ENCODE measurements around the gene KRTAP12-1. TPM values are rescaled to one million over a fixed set of nuclear protein-coding genes. Genes with fewer than 3 reads are reported as not detected.

Gene KRTAP12-1
- total RNA-seq, result not detected in 2 replicates

DNA sequence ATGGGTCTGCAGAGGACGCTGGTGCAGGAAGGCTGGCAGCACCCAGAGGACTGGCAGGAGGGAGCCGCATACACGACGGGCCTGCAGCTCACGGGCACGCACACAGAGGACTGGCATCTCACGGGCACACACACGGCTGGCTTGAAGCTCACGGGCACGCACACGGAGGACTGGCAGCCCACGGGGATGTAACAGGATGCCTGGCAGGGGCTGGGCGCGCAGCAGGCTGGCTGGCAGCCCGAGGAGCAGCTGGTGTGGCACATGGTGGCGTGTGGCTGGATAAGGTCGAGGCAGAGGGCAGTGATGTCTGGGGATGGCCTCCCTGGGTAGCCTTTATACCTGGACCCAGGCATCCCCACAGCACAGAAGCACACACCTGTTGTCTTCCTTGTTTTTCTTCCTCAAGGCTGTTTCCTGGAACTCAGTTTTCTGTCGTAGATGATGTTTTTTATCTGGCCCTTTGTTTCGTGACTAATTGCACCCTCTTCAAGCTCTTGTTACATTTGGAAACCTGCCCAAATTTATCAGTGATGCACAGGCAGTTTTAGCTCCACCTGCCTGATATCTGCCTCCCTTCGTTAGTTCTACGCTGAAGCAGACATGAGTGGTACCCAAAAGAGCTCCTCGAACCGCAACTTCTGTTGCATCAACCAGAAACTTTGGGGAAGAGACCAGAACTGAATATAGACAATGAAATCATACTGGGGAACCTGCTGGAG, at the start of gene KRTAP12-1:
Gene KRTAP12-1, minus strand, starts transcription at position 303 of the 719 bp plus-strand sequence. Its CDS starts 40 bp downstream, at position 263.
- Histone ChIP-seq H3K27ac (ENCODE audit: low read depth, low read length) (no peak within 1 kb of the TSS), H3K36me3 (ENCODE audit: insufficient read depth, low read length) (no peaks in the 10 kb centered on the region), H2AFZ (ENCODE audit: low read length) (no peak within 1 kb of the TSS), H3K79me2 (ENCODE audit: insufficient read depth, low read length) (no peaks in the 10 kb centered on the region), H3K4me3 (ENCODE audit: insufficient read depth, low read length) (no peak within 1 kb of the TSS), H3K9me3 (ENCODE audit: low read depth, low read length) (no peaks in the 10 kb centered on the region), H3K4me2 (ENCODE audit: insufficient read depth, low read length) (no peak within 1 kb of the TSS), H3K4me1 (ENCODE audit: insufficient read depth, low read length) (no peaks in the 10 kb centered on the region), H3K27me3 (ENCODE audit: insufficient read depth, low read length) (peaks cover 1% of the 10 kb centered on the region), H4K20me1 (ENCODE audit: insufficient read depth, low read length) (no peaks in the 10 kb centered on the region)
- TF ChIP-seq, protein P1, sequence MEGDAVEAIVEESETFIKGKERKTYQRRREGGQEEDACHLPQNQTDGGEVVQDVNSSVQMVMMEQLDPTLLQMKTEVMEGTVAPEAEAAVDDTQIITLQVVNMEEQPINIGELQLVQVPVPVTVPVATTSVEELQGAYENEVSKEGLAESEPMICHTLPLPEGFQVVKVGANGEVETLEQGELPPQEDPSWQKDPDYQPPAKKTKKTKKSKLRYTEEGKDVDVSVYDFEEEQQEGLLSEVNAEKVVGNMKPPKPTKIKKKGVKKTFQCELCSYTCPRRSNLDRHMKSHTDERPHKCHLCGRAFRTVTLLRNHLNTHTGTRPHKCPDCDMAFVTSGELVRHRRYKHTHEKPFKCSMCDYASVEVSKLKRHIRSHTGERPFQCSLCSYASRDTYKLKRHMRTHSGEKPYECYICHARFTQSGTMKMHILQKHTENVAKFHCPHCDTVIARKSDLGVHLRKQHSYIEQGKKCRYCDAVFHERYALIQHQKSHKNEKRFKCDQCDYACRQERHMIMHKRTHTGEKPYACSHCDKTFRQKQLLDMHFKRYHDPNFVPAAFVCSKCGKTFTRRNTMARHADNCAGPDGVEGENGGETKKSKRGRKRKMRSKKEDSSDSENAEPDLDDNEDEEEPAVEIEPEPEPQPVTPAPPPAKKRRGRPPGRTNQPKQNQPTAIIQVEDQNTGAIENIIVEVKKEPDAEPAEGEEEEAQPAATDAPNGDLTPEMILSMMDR (IDR thresholded peaks at IDR 0.05; ENCODE audit: extremely low read depth, low read depth, low read length), result no peak
- no peak for DNase-seq (ENCODE audit: insufficient read length, low spot score, missing footprints)

- H3K27ac ChIP-seq (ENCODE audit: low read depth, low read length), result no peak overlapping the region
- no peaks in the 10 kb centered on the region for H3K36me3 ChIP-seq (ENCODE audit: insufficient read depth, low read length)
- DNase-seq (ENCODE audit: insufficient read length, low spot score, missing footprints), result peak; percentile 75
- no peak overlapping the region for H2AFZ ChIP-seq (ENCODE audit: low read length)
- H3K4me2 ChIP-seq (ENCODE audit: insufficient read depth, low read length), result no peak overlapping the region
- no peaks in the 10 kb centered on the region for H3K9me3 ChIP-seq (ENCODE audit: low read depth, low read length)
- H3K4me1 ChIP-seq (ENCODE audit: insufficient read depth, low read length), result no peaks in the 10 kb centered on the region
- peaks cover 14% of the 10 kb centered on the region for H3K27me3 ChIP-seq (ENCODE audit: insufficient read depth, low read length)
- no peaks in the 10 kb centered on the region for H3K79me2 ChIP-seq (ENCODE audit: insufficient read depth, low read length)
- H4K20me1 ChIP-seq (ENCODE audit: insufficient read depth, low read length), result no peaks in the 10 kb centered on the region
- H3K4me3 ChIP-seq (ENCODE audit: insufficient read depth, low read length), result no peak overlapping the region
- TF ChIP-seq, protein P1 (IDR thresholded peaks at IDR 0.05; ENCODE audit: extremely low read depth, low read depth, low read length), result no peak
Measured at GRCh38 chr21:44730951-44731579, 49.1 kb upstream of the KRTAP12-1 start.

DNA sequence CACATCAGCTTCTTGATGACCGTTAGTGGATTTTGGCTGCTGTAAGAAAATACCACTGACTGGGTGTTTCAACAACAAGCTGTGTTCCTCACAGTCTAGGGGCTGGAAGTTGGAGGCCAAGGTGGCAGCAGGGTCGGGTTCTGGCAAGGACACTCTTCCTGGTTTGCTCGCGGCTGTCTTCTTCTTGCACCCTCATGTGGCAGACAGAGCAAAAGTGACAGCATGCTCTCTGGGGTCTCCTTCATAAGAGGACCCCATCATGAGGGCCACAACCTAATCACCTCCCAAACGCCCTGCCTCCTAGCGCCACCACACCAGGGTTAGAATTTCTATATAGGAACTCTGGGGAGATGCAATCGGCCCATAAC, 48.0 kb upstream of the KRTAP12-1 start:
- TF ChIP-seq, protein P1 (IDR thresholded peaks at IDR 0.05; ENCODE audit: extremely low read depth, low read depth, low read length), result no peak
- peaks cover 14% of the 10 kb centered on the region for H3K27me3 ChIP-seq (ENCODE audit: insufficient read depth, low read length)

GRCh38 chr21:44729336-44730027, 47.5 kb upstream of the KRTAP12-1 start:
- no peak overlapping the region for H3K4me2 ChIP-seq (ENCODE audit: insufficient read depth, low read length)
- no peaks in the 10 kb centered on the region for H3K79me2 ChIP-seq (ENCODE audit: insufficient read depth, low read length)
- no peak overlapping the region for H2AFZ ChIP-seq (ENCODE audit: low read length)

More for the DNA sequence above, 48.0 kb upstream of the KRTAP12-1 start:
- H3K79me2 ChIP-seq (ENCODE audit: insufficient read depth, low read length), result no peaks in the 10 kb centered on the region
- no peaks in the 10 kb centered on the region for H3K36me3 ChIP-seq (ENCODE audit: insufficient read depth, low read length)
- no peak overlapping the region for H3K27ac ChIP-seq (ENCODE audit: low read depth, low read length)
- H3K4me3 ChIP-seq (ENCODE audit: insufficient read depth, low read length), result no peak overlapping the region
- no peaks in the 10 kb centered on the region for H3K9me3 ChIP-seq (ENCODE audit: low read depth, low read length)
- no peak overlapping the region for H3K4me2 ChIP-seq (ENCODE audit: insufficient read depth, low read length)
- H2AFZ ChIP-seq (ENCODE audit: low read length), result no peak overlapping the region
- H3K4me1 ChIP-seq (ENCODE audit: insufficient read depth, low read length), result no peaks in the 10 kb centered on the region
- peak; percentile 67 for DNase-seq (ENCODE audit: insufficient read length, low spot score, missing footprints)
- no peaks in the 10 kb centered on the region for H4K20me1 ChIP-seq (ENCODE audit: insufficient read depth, low read length)

More at GRCh38 chr21:44729336-44730027, 47.5 kb upstream of the KRTAP12-1 start:
- no peaks in the 10 kb centered on the region for H3K9me3 ChIP-seq (ENCODE audit: low read depth, low read length)
- no peaks in the 10 kb centered on the region for H3K36me3 ChIP-seq (ENCODE audit: insufficient read depth, low read length)
- H4K20me1 ChIP-seq (ENCODE audit: insufficient read depth, low read length), result no peaks in the 10 kb centered on the region
- H3K4me1 ChIP-seq (ENCODE audit: insufficient read depth, low read length), result no peaks in the 10 kb centered on the region
- TF ChIP-seq, protein P1 (IDR thresholded peaks at IDR 0.05; ENCODE audit: extremely low read depth, low read depth, low read length), result no peak
- no peak for DNase-seq (ENCODE audit: insufficient read length, low spot score, missing footprints)
- peaks cover 14% of the 10 kb centered on the region for H3K27me3 ChIP-seq (ENCODE audit: insufficient read depth, low read length)
- H3K27ac ChIP-seq (ENCODE audit: low read depth, low read length), result no peak overlapping the region
- H3K4me3 ChIP-seq (ENCODE audit: insufficient read depth, low read length), result no peak overlapping the region
